A673 (cell line): ENCODE measurements around the gene RIBC1. TPM values are rescaled to one million over a fixed set of nuclear protein-coding genes. Genes with fewer than 3 reads are reported as not detected.

Experiments
- BruUV-seq: library from RNA; stranded (reverse); fragments of 400-500 nt; replicated peaks from 2 replicates; lab custom pipeline; 2021; lab: Mats Ljungman, UMichigan
- CTCF ChIA-PET: fragments of 300-600 bp; sonication (Branson Sonifier 250); formaldehyde crosslinking; loops from one replicate; lab custom pipeline; 2022; ENCODE audit warnings: antibody characterized with exemption; lab: Charles Lee
- POLR2A ChIA-PET: fragments of 300-600 bp; sonication (Branson Sonifier 250); formaldehyde crosslinking; loops from one replicate; lab custom pipeline; 2022; ENCODE audit warnings: antibody characterized with exemption; ENCODE audit not compliant: low non-redundant PET; lab: Charles Lee
- DNase-seq: peaks from one replicate; pipeline ENCODE4 v3.0.0-alpha.2; 2015; ENCODE audit warnings: low spot score
- H3K27ac ChIP-seq: fragments of 200-600 bp; sonication (generic); 2 replicates; pipeline ENCODE4 v1.5.1; 2016; ENCODE audit warnings: mixed run types, low read depth, mild to moderate bottlenecking, mixed read lengths, antibody characterized with exemption, low read length; ENCODE audit not compliant: poor library complexity, severe bottlenecking
- H3K27me3 ChIP-seq: fragments of 200-600 bp; sonication (generic); replicated peaks from 2 replicates; pipeline ENCODE4 v1.6.1; 2017; ENCODE audit warnings: mixed run types, low read depth, mild to moderate bottlenecking, mixed read lengths, antibody characterized with exemption, low read length; ENCODE audit not compliant: insufficient read depth, poor library complexity
- H3K36me3 ChIP-seq: fragments of 200-600 bp; sonication (generic); 2 replicates; pipeline ENCODE4 v1.6.1; 2016; ENCODE audit warnings: mixed run types, mild to moderate bottlenecking, mixed read lengths, antibody characterized with exemption, low read length; ENCODE audit not compliant: insufficient read depth, poor library complexity, severe bottlenecking
- H3K4me1 ChIP-seq: fragments of 200-600 bp; sonication (generic); 2 replicates; pipeline ENCODE4 v1.6.1; 2017; ENCODE audit warnings: mixed run types, mild to moderate bottlenecking, mixed read lengths, antibody characterized with exemption, low read length; ENCODE audit not compliant: insufficient read depth, poor library complexity, severe bottlenecking
- H3K4me3 ChIP-seq: fragments of 200-600 bp; sonication (generic); 2 replicates; pipeline ENCODE4 v1.5.1; 2016; ENCODE audit warnings: low read depth, mixed run types, mild to moderate bottlenecking, mixed read lengths, low read length; ENCODE audit not compliant: poor library complexity, severe bottlenecking
- H3K9me3 ChIP-seq: fragments of 200-600 bp; sonication (generic); 2 replicates; pipeline ENCODE4 v1.6.1; 2016; ENCODE audit warnings: mixed run types, low read depth, mild to moderate bottlenecking, mixed read lengths, antibody characterized with exemption, low read length; ENCODE audit not compliant: poor library complexity, severe bottlenecking
- CTCF ChIP-seq: fragments of 300-800, 200-600 bp; sonication (generic); conservative IDR thresholded peaks from 2 replicates; pipeline ENCODE4 v1.5.1; 2017; ENCODE audit warnings: low read depth, mild to moderate bottlenecking, antibody characterized with exemption, low read length, moderate library complexity, mixed read lengths
- EZH2 ChIP-seq: fragments of 200-600 bp; sonication (generic); IDR thresholded peaks from 2 replicates; pipeline ENCODE4 v1.6.1; 2017; ENCODE audit warnings: borderline replicate concordance, low read depth, mild to moderate bottlenecking, mixed read lengths, antibody characterized with exemption, low read length; ENCODE audit not compliant: poor library complexity, severe bottlenecking
- intact Hi-C: fragments of 100-400 bp; cut with micrococcal nuclease; formaldehyde crosslinking; loops from one replicate; pipeline ENCODE4 v1.10.0; 2022; ENCODE audit not compliant: unreplicated experiment
- total RNA-seq: library from RNA; stranded (reverse); gene quantifications from 2 replicates; pipeline ENCODE4 v1.2.3, GENCODE V29; 2021

The RIBC1 gene
- total RNA-seq, 1 experiment from 2014 or later, result 1.0 TPM

- no peaks in the 10 kb centered on the region for H3K36me3 ChIP-seq
- peaks cover 29% of the 10 kb centered on the region for H3K27me3 ChIP-seq
- POLR2A ChIA-PET, result no interaction called here
- H3K4me1 ChIP-seq, result peaks cover 5% of the 10 kb centered on the region
- no peaks in the 10 kb centered on the region for H3K9me3 ChIP-seq
- intact Hi-C loops, result no loop called here
- no peak overlapping the region for H3K4me3 ChIP-seq
- CTCF ChIA-PET, result no interaction called here
- no TSS peak for BruUV-seq
- H3K27ac ChIP-seq, result no peak overlapping the region
- no peak for DNase-seq
- TF ChIP-seq CTCF, result no peak
- TF ChIP-seq EZH2, result no peak
These were observed 15.6 kb downstream of the RIBC1 start for GRCh38 chrX:53438174-53438831.

GRCh38 chrX:53438832-53439230 lies 16.2 kb downstream of the RIBC1 start:
- CTCF ChIA-PET, result no interaction called here
- no peak overlapping the region for H3K4me3 ChIP-seq
- no peak for DNase-seq
- no peaks in the 10 kb centered on the region for H3K36me3 ChIP-seq
- intact Hi-C loops, result no loop called here
- H3K27me3 ChIP-seq, result peaks cover 29% of the 10 kb centered on the region
- H3K9me3 ChIP-seq, result no peaks in the 10 kb centered on the region
- TF ChIP-seq CTCF, result no peak
- TF ChIP-seq EZH2, result no peak
- POLR2A ChIA-PET, result no interaction called here
- peaks cover 5% of the 10 kb centered on the region for H3K4me1 ChIP-seq
- no peak overlapping the region for H3K27ac ChIP-seq
- BruUV-seq, result no TSS peak

GRCh38 chrX:53440101-53440500 lies 17.4 kb downstream of the RIBC1 start:
- H3K4me3 ChIP-seq, result peak overlapping the region; percentile 46

More at GRCh38 chrX:53440101-53440500, 17.4 kb downstream of the RIBC1 start:
- no peak overlapping the region for H3K27ac ChIP-seq
- no peak for TF ChIP-seq EZH2
- no peak for TF ChIP-seq CTCF
- H3K36me3 ChIP-seq, result no peaks in the 10 kb centered on the region
- no TSS peak for BruUV-seq
- H3K27me3 ChIP-seq, result peaks cover 29% of the 10 kb centered on the region
- peaks cover 5% of the 10 kb centered on the region for H3K4me1 ChIP-seq
- CTCF ChIA-PET, result no interaction called here
- intact Hi-C loops, result no loop called here
- DNase-seq, result no peak
- no peaks in the 10 kb centered on the region for H3K9me3 ChIP-seq
- POLR2A ChIA-PET, result no interaction called here
